K562 (cell line): Measurements from ENCODE around the gene UNC45A. TPM values are rescaled to one million over a fixed set of nuclear protein-coding genes. Genes with fewer than 3 reads are reported as not detected.

Source experiments
- ATAC-seq: fragments of 200-7000 bp; cut with Tn5 transposase; 3 replicates; pipeline ENCODE4 v1.9.1; 2020; ENCODE audit warnings: moderate library complexity
- BruUV-seq: library from RNA; stranded (reverse); fragments of 400-500 nt; replicated peaks from 2 replicates; lab custom pipeline; 2021; lab: Mats Ljungman, UMichigan
- CTCF ChIA-PET: fragments of 300-600 bp; formaldehyde crosslinking; extraction: SDS; loops from one replicate; lab custom pipeline; 2021; ENCODE audit warnings: low intra/inter-chr PET ratio; lab: Yijun Ruan, JAX
- POLR2A ChIA-PET: fragments of 300-600, 350-650 bp; sonication (Branson Sonifier 250); formaldehyde crosslinking; extraction: SDS; loops from one replicate; lab custom pipeline; 2021; ENCODE audit warnings: antibody characterized with exemption, inconsistent platforms; lab: Yijun Ruan, JAX
- DNase-seq, 4 experiments: peaks; one replicate each; pipeline versions ENCODE4 v3.0.0 to v3.0.0-alpha.2; 2011 to 2018; ENCODE audit warnings: low spot score in 3 of 4, mixed read lengths in 3 of 4; ENCODE audit errors: extremely low read depth in 1 of 4
- FAIRE-seq: peaks from 2 replicates; lab custom pipeline; 2011; peaks lifted over from hg19 to GRCh38; lab: Jason Lieb, UNC
- H2AFZ ChIP-seq: 2 replicates; pipeline ENCODE4 v1.6.0; 2011; ENCODE audit warnings: low read depth, low read length, control low read depth, inconsistent platforms
- H3K27ac ChIP-seq: fragments of 200-600 bp; 3 replicates; pipeline ENCODE4 v1.8.0; 2011; ENCODE audit warnings: low read depth, mild to moderate bottlenecking, control low read depth, inconsistent platforms, low read length, moderate library complexity, mixed read lengths; ENCODE audit errors: extremely low read depth
- H3K27me3 ChIP-seq, 2 experiments: fragments of 300-600 bp in 1 of 2; 2 replicates in 1 of 2; 3 replicates in 1 of 2; pipeline versions ENCODE4 v1.6.0 to v1.8.0; 2011; ENCODE audit warnings: inconsistent platforms in 2 of 2, low read length in 2 of 2, mild to moderate bottlenecking in 1 of 2, mixed read lengths in 1 of 2, moderate library complexity in 1 of 2; ENCODE audit not compliant: control insufficient read depth in 2 of 2, insufficient read depth in 2 of 2
- H3K36me3 ChIP-seq: fragments of 300-600 bp; 3 replicates; pipeline ENCODE4 v1.8.0; 2011; ENCODE audit warnings: mild to moderate bottlenecking, low read length, inconsistent platforms; ENCODE audit not compliant: control insufficient read depth, insufficient read depth
- H3K4me1 ChIP-seq, 2 experiments: fragments of 200-600 bp in 1 of 2; replicated peaks in 1 of 2; 2 replicates in 1 of 2; 3 replicates in 1 of 2; pipeline versions ENCODE4 v1.5.1 to v1.8.0; 2011; ENCODE audit warnings: inconsistent platforms in 2 of 2, low read length in 2 of 2, mild to moderate bottlenecking in 1 of 2, mixed read lengths in 1 of 2, moderate library complexity in 1 of 2; ENCODE audit not compliant: control insufficient read depth in 2 of 2, insufficient read depth in 2 of 2
- H3K4me2 ChIP-seq: 2 replicates; pipeline ENCODE4 v1.6.1; 2011; ENCODE audit warnings: low read length, control low read depth, inconsistent platforms, mixed read lengths; ENCODE audit not compliant: insufficient read depth
- H3K4me3 ChIP-seq: fragments of 200-600 bp; sonication (generic), shearing (Covaris generic); 2 replicates; pipeline ENCODE4 v1.5.1; 2016; ENCODE audit warnings: control low read depth, inconsistent platforms
- H3K79me2 ChIP-seq: fragments of 200-600 bp; 3 replicates; pipeline ENCODE4 v1.8.0; 2011; ENCODE audit warnings: low read length, inconsistent platforms; ENCODE audit not compliant: control insufficient read depth, insufficient read depth
- H3K9ac ChIP-seq, 2 experiments: 2 replicates each; pipeline versions ENCODE4 v1.6.0 to v1.6.1; 2011; ENCODE audit warnings: low read depth in 2 of 2, low read length in 2 of 2, control low read depth in 1 of 2, inconsistent platforms in 1 of 2, mild to moderate bottlenecking in 1 of 2, mixed read lengths in 1 of 2; ENCODE audit not compliant: insufficient read depth in 1 of 2
- H3K9me1 ChIP-seq: one replicate; pipeline ENCODE4 v1.6.0; 2011; ENCODE audit warnings: inconsistent platforms, mild to moderate bottlenecking, low read length, moderate library complexity; ENCODE audit not compliant: control insufficient read depth, insufficient read depth
- H3K9me3 ChIP-seq: replicated peaks from 2 replicates; pipeline ENCODE4 v1.5.1; 2011; ENCODE audit warnings: low read depth, low read length, inconsistent platforms; ENCODE audit not compliant: control insufficient read depth, insufficient read depth
- H4K20me1 ChIP-seq: replicated peaks from 2 replicates; pipeline ENCODE4 v1.6.1; 2011; ENCODE audit warnings: low read length, inconsistent platforms, mixed read lengths; ENCODE audit not compliant: control insufficient read depth, insufficient read depth
- BCOR ChIP-seq: fragments of 450-650 bp; IDR thresholded peaks from 2 replicates; pipeline ENCODE4 v1.6.1; 2016
- CHD4 ChIP-seq: fragments of 200-600 bp; sonication (generic); IDR thresholded peaks from 3 replicates; pipeline ENCODE4 v1.6.1; 2012; ENCODE audit warnings: low read depth, mild to moderate bottlenecking, mixed read lengths, low read length, inconsistent platforms; ENCODE audit not compliant: insufficient read depth, insufficient replicate concordance, poor library complexity, severe bottlenecking
- FOXM1 ChIP-seq, 2 experiments: fragments of 450-650 bp in 1 of 2; sonication (generic) in 1 of 2; formaldehyde crosslinking in 1 of 2; IDR thresholded peaks; 2 replicates each; pipeline versions ENCODE4 v1.6.1 to v1.9.0; 2017 to 2022; ENCODE audit warnings: low read depth in 2 of 2, mild to moderate bottlenecking in 2 of 2, missing genetic modification reagents in 1 of 2, moderate library complexity in 1 of 2
- HNRNPLL ChIP-seq: fragments of 200-400 bp; formaldehyde crosslinking; IDR thresholded peaks from 2 replicates; pipeline ENCODE4 v1.6.1; 2017; ENCODE audit warnings: low read length, low read depth, mild to moderate bottlenecking; ENCODE audit not compliant: poor library complexity, severe bottlenecking
- MCM5 ChIP-seq: fragments of 450-650 bp; IDR thresholded peaks from 2 replicates; pipeline ENCODE4 v1.6.1; 2016; ENCODE audit warnings: low read depth
- MYBL2 ChIP-seq, 2 experiments: fragments of 450-650 bp in 1 of 2; sonication (generic) in 1 of 2; formaldehyde crosslinking in 1 of 2; IDR thresholded peaks; 2 replicates each; pipeline versions ENCODE4 v1.6.1 to v1.8.1; 2017 to 2022; ENCODE audit warnings: borderline replicate concordance in 1 of 2, inconsistent platforms in 1 of 2, low read depth in 1 of 2, mild to moderate bottlenecking in 1 of 2, missing genetic modification reagents in 1 of 2, moderate library complexity in 1 of 2
- NFRKB ChIP-seq: fragments of 450-650 bp; IDR thresholded peaks from 2 replicates; pipeline ENCODE4 v1.6.1; 2016; ENCODE audit warnings: low read depth
- NR2C1 ChIP-seq, 2 experiments: fragments of 450-650 bp; IDR thresholded peaks; 2 replicates each; pipeline ENCODE4 v1.6.1; 2017; ENCODE audit warnings: mild to moderate bottlenecking in 2 of 2, antibody characterized with exemption in 1 of 2, inconsistent platforms in 1 of 2, missing compliant biosample characterization in 1 of 2, missing genetic modification characterization in 1 of 2
- NRF1 ChIP-seq, 2 experiments: fragments of 450-650 bp; IDR thresholded peaks in 1 of 2; conservative IDR thresholded peaks in 1 of 2; 2 replicates each; pipeline ENCODE4 v1.6.1; 2014; ENCODE audit warnings: mild to moderate bottlenecking in 2 of 2
- PTRF ChIP-seq: fragments of 450-650 bp; IDR thresholded peaks from 2 replicates; pipeline ENCODE4 v1.6.1; 2016; ENCODE audit warnings: mild to moderate bottlenecking, missing genetic modification characterization, missing compliant biosample characterization
- ZBTB17 ChIP-seq: fragments of 450-650 bp; formaldehyde crosslinking; IDR thresholded peaks from 2 replicates; pipeline ENCODE4 v1.4.0; 2020; ENCODE audit warnings: mild to moderate bottlenecking
- ZBTB49 ChIP-seq: sonication (generic); formaldehyde crosslinking; IDR thresholded peaks from 2 replicates; pipeline ENCODE4 v1.8.0; 2022; ENCODE audit warnings: missing genetic modification reagents, mild to moderate bottlenecking, borderline replicate concordance
- ZNF395 ChIP-seq: fragments of 200-800 bp; sonication (Bioruptor generic); IDR thresholded peaks from 2 replicates; pipeline ENCODE4 v1.6.1; 2017; ENCODE audit warnings: missing genetic modification characterization, missing compliant biosample characterization
- ZNF644 ChIP-seq: fragments of 200-800 bp; sonication (Bioruptor generic); IDR thresholded peaks from 2 replicates; pipeline ENCODE4 v1.6.1; 2016; ENCODE audit warnings: low read depth, missing genetic modification characterization, missing compliant biosample characterization
- ZNF780A ChIP-seq: fragments of 250-450 bp; sonication (Bioruptor Pico); IDR thresholded peaks from 2 replicates; pipeline ENCODE4 v1.5.0; 2021; ENCODE audit warnings: mild to moderate bottlenecking
- WGBS: fragments of 100-300 bp; shearing (Covaris generic); methylation state at CpG from one replicate; pipeline ENCODE4 v1.1.6; 2016; ENCODE audit warnings: low coverage, mixed read lengths; ENCODE audit not compliant: insufficient coverage; ENCODE audit errors: missing lambda C conversion rate; 5-methylcytosine and 5-hydroxymethylcytosine counted together
- in situ Hi-C: fragments of 300-500 bp; cut with MboI; formaldehyde crosslinking; loops from 4 replicates; pipeline ENCODE4 v1.15.0; 2018; ENCODE audit warnings: inconsistent platforms, mixed read lengths
- intact Hi-C: fragments of 100-400 bp; cut with micrococcal nuclease; formaldehyde crosslinking; loops from 2 replicates; pipeline ENCODE4 v1.14.2; 2022
- polyA plus RNA-seq, 8 experiments: library from polyadenylated mRNA; depleted of rRNA in 4 of 8; stranded (reverse) in 5 of 8; unstranded in 3 of 8; fragments of >200 nt; fragmentation: Nextera tagmentation in 2 of 8; fragmentation: Illumina TruSeq in 1 of 8; extraction: Ambion mirVana in 2 of 8; extraction: Trizol in 1 of 8; gene quantifications; 2 replicates each; pipeline versions ENCODE4 v1.2.1 to v1.2.3, GENCODE V29; 2011 to 2014; ENCODE audit warnings: inconsistent platforms in 1 of 8, missing spikeins in 1 of 8
- total RNA-seq, 7 experiments: library from RNA; depleted of rRNA in 6 of 7; stranded (reverse); fragments of >200 nt in 6 of 7; fragmentation: Illumina TruSeq in 2 of 7; extraction: Trizol in 2 of 7; gene quantifications; 2 replicates each; pipeline versions ENCODE4 v1.2.1 to v1.2.3, GENCODE V29; 2011 to 2021; ENCODE audit warnings: low replicate concordance in 1 of 7

UNC45A gene
- total and polyA plus RNA-seq, 9 of the 15 experiments (the other 6 are each of a cell fraction or from before 2014, with no cell fraction given) = 22.4 to 79.3 (median 43.7) TPM

- TF ChIP-seq ZBTB49 (CRISPR knock-in tag) (peak; percentile 50; the same call in 1 of the 2 replicates), NRF1 (conservative IDR thresholded peaks at IDR 0.05 in 1 of 2, IDR thresholded peaks at IDR 0.05 in 1 of 2) (0 out of 4 replicates have a peak, but pooled peaks of 1 of the 2 experiments have one; percentile 10), BCOR (no peak)
Measured at GRCh38 chr15:90931575-90931827, 3.6 kb upstream of the UNC45A start (continued).

- in situ Hi-C loops (no loop called here), intact Hi-C loops (loop anchor here (1.0 to 10.0 kb wide), 7 partner anchors 31 to 637 kb away; no protein-coding TSS in a partner anchor)
- H3K4me3 ChIP-seq = peak within 1 kb of the TSS; percentile 66
- DNase-seq = peak; percentile 80 to 94 (median 86)
- ChIA-PET POLR2A (interaction anchor here (0.6 to 6.7 kb wide), 26 partner anchors 10 to 627 kb away, joined by 3 to 70 read pairs (median 4); partner anchors contain the start of gene MAN2A2), CTCF (interaction anchor here (0.8 to 2.2 kb wide), 8 partner anchors 30 to 639 kb away, joined by 3 to 8 read pairs (median 4); no protein-coding TSS in a partner anchor)
- H3K27me3 ChIP-seq = no peaks in the 10 kb centered on the region
- 1% methylated on average over 48 of the region's 52 CpGs for WGBS
- H3K4me2 ChIP-seq = peak within 1 kb of the TSS; percentile 99
- no peaks in the 10 kb centered on the region for H3K9me3 ChIP-seq
- H3K79me2 ChIP-seq = peaks cover 56% of the 10 kb centered on the region
- no TSS peak for BruUV-seq
- FAIRE-seq = peak; percentile 51
- peaks cover 44 to 69% of the 10 kb centered on the region in 2 experiments for H3K4me1 ChIP-seq
- ATAC-seq = peak; percentile 74
- no peaks in the 10 kb centered on the region for H4K20me1 ChIP-seq
- peak within 1 kb of the TSS; percentile 92 for H3K27ac ChIP-seq
- peaks cover 16% of the 10 kb centered on the region for H3K36me3 ChIP-seq
- peak within 1 kb of the TSS; percentile 94 for H2AFZ ChIP-seq
- no peaks in the 10 kb centered on the region for H3K9me1 ChIP-seq
- peak within 1 kb of the TSS; percentile 85 to 96 for H3K9ac ChIP-seq
- TF ChIP-seq CHD4 = no peak
- peak; percentile 69; the same call in 1 of the 2 replicates for TF ChIP-seq ZBTB17 (CRISPR knock-in tag)
- no peak for TF ChIP-seq ZNF644 (tag)
- no peak for TF ChIP-seq MYBL2 (IDR thresholded peaks at IDR 0.05; ENCODE audit: low read depth)
- no peak for TF ChIP-seq MYBL2 (CRISPR knock-in tag; IDR thresholded peaks at IDR 0.05; ENCODE audit: borderline replicate concordance)
- no peak for TF ChIP-seq ZNF780A (CRISPR knock-in tag)
- TF ChIP-seq ZNF395 = no peak
- peak; percentile 76 for TF ChIP-seq HNRNPLL
- TF ChIP-seq NR2C1 (IDR thresholded peaks at IDR 0.05) = no peak
- TF ChIP-seq NR2C1 (tag; IDR thresholded peaks at IDR 0.05) = no peak
- TF ChIP-seq MCM5 = no peak
- peak; percentile 72 for TF ChIP-seq NFRKB
- TF ChIP-seq PTRF (tag) = no peak
- no peak for TF ChIP-seq FOXM1 (IDR thresholded peaks at IDR 0.05; ENCODE audit: low read depth)
- no peak for TF ChIP-seq FOXM1 (CRISPR knock-in tag; IDR thresholded peaks at IDR 0.05; ENCODE audit: low read depth)
Measured at GRCh38 chr15:90931828-90932659, 3.0 kb upstream of the UNC45A start, which contains the start of gene HDDC3. Gene HDDC3, minus strand, starts transcription at chr15:90932549. Its CDS starts 9 bp downstream, at chr15:90932540.
